Progenitor cell of endocrine pancreas (in vitro differentiated cells): ENCODE measurements around the gene MMP23B. TPM values are rescaled to one million over a fixed set of nuclear protein-coding genes. Genes with fewer than 3 reads are reported as not detected.
A peak's percentile ranks its signal among the peaks of the same experiment; 100 is the strongest.
"Not testable (repeated sequence)": the region's sequence is repeated elsewhere in the genome, so short reads cannot be mapped to it uniquely, and the experiment has no call there.

Experiments used
- DNase-seq: peaks from one replicate; pipeline ENCODE4 v3.0.0; 2021; ENCODE audit warnings: low spot score; ENCODE audit not compliant: unreplicated experiment
- H3K27ac Mint-ChIP-seq: 2 replicates; pipeline ENCODE4 v1.8.0; 2021; ENCODE audit warnings: mild to moderate bottlenecking, moderate library complexity, mixed read lengths
- H3K27me3 Mint-ChIP-seq: 2 replicates; pipeline ENCODE4 v1.8.0; 2021; ENCODE audit warnings: mixed read lengths
- H3K36me3 Mint-ChIP-seq: 2 replicates; pipeline ENCODE4 v1.8.0; 2022; ENCODE audit warnings: mixed read lengths; ENCODE audit not compliant: insufficient read depth
- H3K4me1 Mint-ChIP-seq: 2 replicates; pipeline ENCODE4 v1.8.0; 2021; ENCODE audit warnings: low read depth, mixed read lengths
- H3K4me3 Mint-ChIP-seq: 2 replicates; pipeline ENCODE4 v1.8.0; 2021; ENCODE audit warnings: low read depth, mild to moderate bottlenecking, moderate library complexity, mixed read lengths
- H3K9me3 Mint-ChIP-seq: 2 replicates; pipeline ENCODE4 v1.8.0; 2021; ENCODE audit warnings: low read depth, mixed read lengths
- CTCF ChIP-seq: fragments of 200-600 bp; sonication (generic); IDR thresholded peaks from one replicate; pipeline ENCODE4 v1.5.0; 2021; ENCODE audit warnings: antibody characterized with exemption, mild to moderate bottlenecking; ENCODE audit not compliant: unreplicated experiment
- total RNA-seq: library from RNA; stranded (reverse); gene quantifications from 2 replicates; pipeline ENCODE4 v1.2.1, GENCODE V29; 2021

The MMP23B gene
- total RNA-seq, 1 donor from 2014 or later, result 4.4 TPM

GRCh38 chr1:1664318-1664717, 32.3 kb downstream of the MMP23B start:
- H3K9me3 Mint-ChIP-seq, H3K27me3 Mint-ChIP-seq, DNase-seq, H3K27ac Mint-ChIP-seq, H3K4me3 Mint-ChIP-seq, H3K4me1 Mint-ChIP-seq, H3K36me3 Mint-ChIP-seq: not testable (repeated sequence)

GRCh38 chr1:1664941-1665814, 33.2 kb downstream of the MMP23B start:
- Mint-ChIP-seq H3K27ac (no peak overlapping the region), H3K36me3 (peaks cover 6% of the 10 kb centered on the region), H3K9me3 (no peaks in the 10 kb centered on the region)

GRCh38 chr1:1665815-1666251, 33.9 kb downstream of the MMP23B start:
- DNase-seq, result peak; percentile 29
- Mint-ChIP-seq H3K36me3 (peaks cover 6% of the 10 kb centered on the region), H3K27me3 (no peaks in the 10 kb centered on the region), H3K4me3 (no peak overlapping the region), H3K9me3 (no peaks in the 10 kb centered on the region), H3K4me1 (no peaks in the 10 kb centered on the region), H3K27ac (no peak overlapping the region)
- TF ChIP-seq CTCF, result peak; percentile 50

More at GRCh38 chr1:1664941-1665814, 33.2 kb downstream of the MMP23B start:
- DNase-seq, result no peak
- H3K27me3 Mint-ChIP-seq, result no peaks in the 10 kb centered on the region
- TF ChIP-seq CTCF, result no peak
- no peaks in the 10 kb centered on the region for H3K4me1 Mint-ChIP-seq
- no peak overlapping the region for H3K4me3 Mint-ChIP-seq

GRCh38 chr1:1666526-1666925, 34.6 kb downstream of the MMP23B start:
- Mint-ChIP-seq H3K9me3 (no peaks in the 10 kb centered on the region), H3K27me3 (no peaks in the 10 kb centered on the region), H3K4me1 (no peaks in the 10 kb centered on the region), H3K36me3 (peaks cover 7% of the 10 kb centered on the region), H3K4me3 (no peak overlapping the region), H3K27ac (no peak overlapping the region)
- no peak for TF ChIP-seq CTCF
- DNase-seq, result no peak

- DNase-seq, result no peak
- H3K27me3 Mint-ChIP-seq, result no peaks in the 10 kb centered on the region
- no peak overlapping the region for H3K4me3 Mint-ChIP-seq
- H3K27ac Mint-ChIP-seq, result no peak overlapping the region
- no peaks in the 10 kb centered on the region for H3K4me1 Mint-ChIP-seq
- no peaks in the 10 kb centered on the region for H3K9me3 Mint-ChIP-seq
- peaks cover 9% of the 10 kb centered on the region for H3K36me3 Mint-ChIP-seq
- TF ChIP-seq CTCF, result no peak
Measured at GRCh38 chr1:1669468-1670440, 37.8 kb downstream of the MMP23B start.
